Stimulated activated CD8-positive, alpha-beta memory T cell treated with anti-CD3 and anti-CD28 coated beads, Interleukin-2, amount 100 ng/mL, for 48 hours (primary cell): Measurements from ENCODE around the gene ASB16.
"Not testable (repeated sequence)": the region's sequence is repeated elsewhere in the genome, so short reads cannot be mapped to it uniquely, and the experiment has no call there.

Experiments
- DNase-seq, 2 donors: peaks; one replicate each; pipeline ENCODE4 v3.0.0-alpha.2; 2020; ENCODE audit warnings: low read depth in 2 of 2

Gene ASB16

DNA sequence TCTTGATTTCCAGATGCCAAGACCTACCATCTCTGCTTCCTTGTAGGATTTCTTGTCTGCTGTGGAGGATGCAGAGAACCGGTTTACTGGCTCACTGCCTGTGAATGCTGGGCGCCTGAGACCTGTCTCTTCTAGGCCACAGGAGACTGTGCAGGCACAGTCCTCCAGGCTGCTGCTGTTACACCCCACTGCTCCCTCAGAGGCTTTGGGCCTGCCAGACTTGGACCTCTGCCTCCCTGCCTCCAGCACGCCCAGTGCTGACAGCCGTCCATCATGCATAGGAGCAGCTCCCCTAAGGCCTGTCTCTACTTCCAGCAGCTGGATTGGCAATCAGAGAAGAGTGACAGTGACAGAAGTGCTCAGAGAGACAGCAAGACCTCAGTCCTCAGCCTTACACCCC is 22.7 kb upstream of the ASB16 start:
- no peak for DNase-seq

DNA sequence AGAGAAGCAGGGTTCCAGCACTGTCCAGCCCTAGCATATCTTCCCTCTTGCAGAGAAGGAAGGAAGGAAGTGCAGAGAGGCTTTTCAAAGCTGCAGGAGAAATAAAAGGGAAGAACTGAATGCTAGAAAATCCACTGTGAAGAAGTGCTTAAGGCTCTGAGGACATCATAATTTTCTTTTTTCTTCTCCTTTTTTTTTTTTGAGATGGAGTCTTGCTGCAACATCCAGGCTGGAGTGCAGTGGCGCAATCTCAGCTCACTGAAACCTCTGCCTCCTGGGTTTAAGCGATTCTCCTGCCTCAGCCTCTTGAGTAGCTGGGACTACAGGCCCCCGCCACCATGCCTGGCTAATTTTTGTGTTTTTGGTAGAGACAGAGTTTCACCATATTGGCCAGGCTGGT is 21.4 kb upstream of the ASB16 start:
- DNase-seq, result not testable (repeated sequence)

- no peak for DNase-seq
These were observed 20.7 kb upstream of the ASB16 start for GRCh38 chr17:44149750-44150329.

- DNase-seq, result no peak
These were observed 17.6 kb upstream of the ASB16 start for GRCh38 chr17:44152875-44153274.

DNA sequence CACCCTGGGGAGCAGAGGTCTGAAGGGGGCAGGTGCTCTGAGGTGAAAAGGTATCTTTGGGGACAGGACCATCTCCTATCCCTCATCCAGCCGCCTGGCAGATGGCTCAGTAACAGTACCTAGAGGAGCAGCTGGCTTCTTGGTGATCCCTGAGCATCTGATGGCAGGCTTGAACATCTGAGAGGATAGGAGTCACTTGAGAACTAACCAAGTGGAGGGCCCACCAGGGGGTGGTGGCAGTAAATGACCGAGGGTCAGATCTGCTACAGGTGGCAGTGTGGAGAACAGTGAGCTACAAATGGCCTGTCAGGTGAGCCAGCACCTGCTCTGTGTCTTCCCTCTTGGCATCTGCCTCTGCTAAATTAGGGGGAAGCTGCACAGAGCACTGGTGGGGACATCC is 15.0 kb upstream of the ASB16 start:
- no peak for DNase-seq

DNA sequence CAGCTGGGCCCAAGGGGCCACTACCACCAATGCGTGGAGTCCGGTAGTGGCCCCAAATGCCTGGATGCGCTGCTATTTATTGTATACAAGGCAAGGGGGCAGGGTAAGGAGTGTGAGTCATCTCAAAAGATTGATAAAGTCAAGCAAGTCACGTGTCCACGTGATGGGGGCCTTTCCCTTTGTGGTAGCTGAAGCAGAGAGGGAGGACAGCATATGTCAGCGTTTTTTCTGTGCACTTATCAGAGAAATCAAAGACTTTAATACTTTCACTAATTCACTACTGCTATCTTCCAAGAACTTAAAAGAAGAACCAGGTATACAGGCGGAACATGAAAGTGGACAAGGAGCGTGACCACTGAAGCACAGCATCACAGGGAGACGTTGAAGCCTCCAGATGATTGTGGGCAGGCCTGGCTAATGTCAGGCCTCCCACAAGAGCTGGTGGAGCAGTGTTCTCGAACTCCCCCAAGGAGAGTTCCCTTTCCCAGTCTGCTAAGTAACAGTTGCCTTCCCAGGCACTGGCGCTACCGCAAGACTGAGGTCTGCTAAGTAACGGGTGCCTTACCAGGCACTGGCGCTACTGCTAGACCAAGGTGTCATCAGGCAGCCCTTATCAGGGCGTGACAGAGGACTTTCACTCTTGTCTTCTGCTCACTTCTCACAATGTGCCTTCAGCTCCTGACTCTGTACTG is 10.8 kb upstream of the ASB16 start:
- DNase-seq, result no peak

GRCh38 chr17:44164476-44164875 is 6.0 kb upstream of the ASB16 start:
- DNase-seq, result no peak

DNA sequence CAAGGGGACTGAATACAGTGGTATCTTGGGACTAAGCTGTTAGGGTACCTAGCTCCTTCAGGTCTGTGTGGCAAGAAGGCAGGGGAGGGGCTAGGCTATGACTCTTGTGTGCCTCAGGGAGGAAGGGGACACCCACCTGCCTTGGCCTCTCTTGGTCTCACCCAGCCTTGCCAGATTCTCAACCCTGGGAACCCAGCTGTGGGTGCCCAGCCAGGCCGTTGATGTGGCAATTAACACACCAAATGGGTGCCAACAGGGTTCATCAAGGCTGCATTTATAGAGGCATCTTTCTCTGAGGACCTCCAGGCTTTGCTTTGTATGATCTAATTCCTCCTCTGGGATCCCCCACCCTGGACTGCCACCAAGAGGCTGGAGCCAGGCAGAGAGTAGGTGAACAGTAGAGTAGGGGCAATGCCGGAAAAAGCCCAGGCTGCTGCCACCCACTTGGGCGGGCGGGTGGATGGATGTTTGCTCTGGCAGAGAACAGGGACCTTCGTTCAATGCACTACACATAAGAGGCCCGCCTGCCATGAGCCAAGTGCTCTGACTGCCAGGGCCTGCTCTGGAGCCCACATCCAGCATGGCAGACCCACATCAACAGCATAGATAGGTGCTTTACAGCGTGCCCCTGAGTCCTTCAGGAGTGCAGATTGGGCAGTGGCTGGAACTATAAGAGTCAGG is 3.2 kb upstream of the ASB16 start:
- DNase-seq, result no peak

DNA sequence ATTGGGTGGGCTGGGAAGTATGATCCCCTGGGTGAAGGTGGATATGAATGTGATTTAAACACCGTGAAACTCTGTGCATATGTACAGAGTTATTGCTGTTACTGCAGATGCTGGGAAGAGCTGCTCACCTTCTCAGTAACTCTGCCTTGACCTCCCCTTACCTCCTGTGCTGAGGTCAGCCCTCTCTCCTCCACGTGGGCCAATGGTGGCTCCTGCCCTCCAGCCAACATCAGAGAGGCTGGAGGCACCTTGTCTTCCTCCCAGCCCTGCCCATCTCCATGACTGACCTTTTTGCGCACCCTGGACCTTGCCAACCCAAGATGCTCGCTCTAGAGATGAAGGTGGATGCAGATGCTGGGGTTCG is 387 bp upstream of the ASB16 start:
- no peak for DNase-seq

DNA sequence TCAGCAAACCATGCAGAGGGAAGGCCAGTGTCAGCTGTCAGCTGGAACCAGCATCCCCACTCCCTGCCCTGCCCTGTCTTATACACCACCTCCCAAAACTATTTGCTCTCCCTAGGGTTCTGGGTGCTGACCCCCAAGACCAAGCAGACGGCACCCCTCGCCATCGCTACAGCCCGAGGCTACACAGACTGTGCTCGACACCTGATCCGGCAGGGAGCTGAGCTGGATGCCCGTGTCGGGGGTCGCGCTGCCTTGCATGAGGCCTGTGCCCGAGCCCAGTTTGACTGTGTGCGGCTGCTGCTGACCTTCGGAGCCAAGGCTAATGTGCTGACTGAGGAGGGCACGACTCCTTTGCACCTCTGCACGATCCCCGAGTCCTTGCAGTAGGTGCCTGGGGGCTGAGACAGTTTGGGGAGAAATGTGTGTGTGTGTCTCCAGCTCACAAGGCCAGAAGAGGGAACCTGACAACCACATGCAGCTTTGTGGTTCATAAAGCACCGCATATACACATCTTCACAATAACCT is 1.5 kb downstream of the ASB16 start:
- no peak for DNase-seq

- no peak for DNase-seq
These were observed 3.9 kb downstream of the ASB16 start for GRCh38 chr17:44174427-44174826.

- DNase-seq, result no peak
These were observed 5.8 kb downstream of the ASB16 start for GRCh38 chr17:44176257-44176656.

GRCh38 chr17:44176671-44177501 is 6.4 kb downstream of the ASB16 start:
- DNase-seq, result no peak

- no peak for DNase-seq
These were observed 7.1 kb downstream of the ASB16 start for GRCh38 chr17:44177640-44178039.

- DNase-seq, result no peak
These were observed 7.6 kb downstream of the ASB16 start for GRCh38 chr17:44178133-44178532.

DNA sequence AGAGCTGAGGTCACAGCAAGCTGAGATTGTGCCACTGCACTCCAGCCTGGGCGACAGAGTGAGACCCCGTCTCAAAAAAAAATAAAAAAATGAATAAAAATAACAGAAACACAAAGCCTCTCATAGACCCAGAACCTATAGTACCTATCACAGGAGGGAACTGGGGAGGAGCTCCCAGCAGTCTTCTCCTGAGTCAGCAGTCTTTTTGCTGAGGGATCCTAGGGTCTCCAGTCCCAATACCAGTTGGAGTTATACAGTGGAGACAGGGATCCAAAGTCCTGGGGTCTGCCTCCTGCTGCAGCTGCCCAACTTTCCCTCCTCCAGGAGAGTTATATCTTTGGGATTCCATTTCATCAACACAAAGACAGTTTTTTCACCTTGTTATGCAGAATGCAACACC is 12.5 kb downstream of the ASB16 start:
- no peak for DNase-seq

DNA sequence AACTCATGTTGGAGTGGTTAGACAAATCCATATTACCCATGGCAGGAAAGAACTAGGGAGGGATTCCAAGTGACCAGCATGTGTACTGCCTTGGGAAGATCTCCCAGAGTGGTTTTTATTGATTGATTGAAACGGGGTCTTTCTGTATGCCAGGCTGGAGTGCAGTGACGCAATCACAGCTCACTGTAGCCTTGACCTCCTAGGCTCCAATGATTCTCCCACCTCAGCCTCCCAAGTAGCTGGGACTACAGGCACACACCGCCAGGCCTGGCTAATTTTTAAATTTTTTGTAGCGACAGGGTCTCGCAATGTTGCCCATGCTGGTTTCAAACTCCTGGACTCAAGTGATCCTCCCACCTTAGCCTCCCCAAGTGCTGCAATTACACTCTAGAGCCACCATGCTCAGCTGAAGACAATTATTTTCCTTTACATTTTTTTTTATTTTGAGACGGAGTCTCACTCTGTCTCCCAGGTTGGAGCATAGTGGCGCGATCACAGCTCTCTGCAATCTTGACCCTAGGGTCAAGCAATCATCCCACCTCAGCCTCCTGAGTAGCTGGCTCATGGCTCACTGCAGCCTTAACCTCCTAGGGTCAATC is 13.8 kb downstream of the ASB16 start:
- DNase-seq, result no peak

- DNase-seq, result peak; percentile 99
These were observed 16.0 kb downstream of the ASB16 start, which contains the start of gene TMUB2 for GRCh38 chr17:44186307-44187130. Gene TMUB2 (plus strand): TSS chr17:44186972. CDS start chr17:44187709, 737 bp downstream.

GRCh38 chr17:44187131-44187899 is 16.8 kb downstream of the ASB16 start:
- DNase-seq, result no peak
